ENCODE measurements around the gene GRIN1. TPM values are rescaled to one million over a fixed set of nuclear protein-coding genes. Genes with fewer than 3 reads are reported as not detected.
A peak's percentile ranks its signal among the peaks of the same experiment; 100 is the strongest.

The GRIN1 gene
- total RNA-seq, 2 experiments from 2014 or later, result 0.06 to 0.15 TPM

GRCh38 chr9:137095664-137096517 is 43.1 kb upstream of the GRIN1 start:
- POLR2A ChIA-PET, result interaction anchor here (0.6 to 0.7 kb wide), 2 partner anchors 9 to 143 kb away, joined by 3 read pairs; partner anchors contain the start of gene MAN1B1
- peak overlapping the region; percentile 4; the same call in 1 of the 2 replicates for H3K4me2 ChIP-seq (ENCODE audit: low read length)
- intact Hi-C loops (cut with micrococcal nuclease; ENCODE audit: unreplicated experiment), result no loop called here

DNA sequence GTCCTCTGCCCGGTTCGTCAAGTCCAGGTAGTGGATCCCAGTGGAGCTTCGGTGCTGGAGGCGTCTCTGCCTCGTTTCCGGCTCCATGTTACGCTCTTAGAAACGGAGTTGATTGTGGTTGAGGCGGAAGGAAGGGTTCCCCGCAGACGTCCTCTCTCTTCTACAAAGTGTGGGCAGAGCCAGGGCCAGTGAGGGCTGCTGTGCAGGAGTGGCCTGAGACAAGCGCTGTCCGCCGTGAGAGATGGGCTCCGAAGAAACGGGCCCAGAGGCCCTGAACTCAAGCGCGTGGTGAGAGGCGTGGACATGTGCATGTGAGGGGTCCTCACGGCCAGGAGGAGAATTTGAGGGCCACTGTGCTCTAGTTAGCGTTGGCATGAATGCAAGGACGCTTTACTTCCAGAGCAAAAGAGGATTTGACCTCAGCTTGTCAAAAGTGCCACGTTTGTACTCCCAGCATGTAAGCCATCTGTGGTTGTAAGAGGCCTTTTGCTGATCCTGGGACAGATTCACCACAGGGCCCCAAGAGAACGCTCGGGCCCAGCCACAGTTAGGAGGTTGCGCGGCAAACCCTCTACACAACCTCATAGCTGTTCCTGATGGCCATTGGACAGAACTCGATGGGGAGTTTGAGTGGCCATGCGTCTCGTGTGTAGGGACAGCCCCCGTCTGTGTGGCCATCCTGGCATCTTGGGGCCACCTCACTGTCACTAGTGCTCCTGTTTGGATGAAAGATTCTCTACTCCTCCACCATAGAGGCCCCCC is 42.0 kb upstream of the GRIN1 start:
- no TSS peak for BruUV-seq (replicated peaks)
- intact Hi-C loops (cut with micrococcal nuclease; ENCODE audit: unreplicated experiment), result no loop called here
- Histone ChIP-seq H3K9me3 (ENCODE audit: low read length) (peaks cover 4% of the 10 kb centered on the region), H3K4me2 (ENCODE audit: low read length) (no peak overlapping the region), H2AFZ (ENCODE audit: low read length) (no peak overlapping the region), H3K4me3 (ENCODE audit: low read depth, low read length, poor library complexity, severe bottlenecking) (no peak overlapping the region), H3K79me2 (ENCODE audit: insufficient read depth, low read depth, low read length) (no peaks in the 10 kb centered on the region), H3K9me2 (ENCODE audit: insufficient read depth, low read length) (no peaks in the 10 kb centered on the region), H3K27ac (ENCODE audit: low read depth, low read length, poor library complexity, severe bottlenecking) (no peak overlapping the region), H3K4me1 (ENCODE audit: insufficient read depth, low read length, poor library complexity, severe bottlenecking) (peaks cover 5% of the 10 kb centered on the region), H3K36me3 (ENCODE audit: insufficient read depth, low read length) (peaks cover 65% of the 10 kb centered on the region), H4K20me1 (ENCODE audit: insufficient read depth, low read length) (no peaks in the 10 kb centered on the region)
- TF ChIP-seq EZH2phosphoT487 (IDR thresholded peaks at IDR 0.05; ENCODE audit: borderline replicate concordance, low read depth, low read length), result no peak
- no peak for TF ChIP-seq CTCF (conservative IDR thresholded peaks at IDR 0.05; ENCODE audit: low read length)
- ChIA-PET CTCF (ENCODE audit: unreplicated experiment) (no interaction called here), POLR2A (interaction anchor here (0.6 kb wide), 1 partner anchor 64 kb away, joined by 3 read pairs; no protein-coding TSS in a partner anchor)
- DNase-seq (ENCODE audit: low spot score), result no peak

More at GRCh38 chr9:137095664-137096517, 43.1 kb upstream of the GRIN1 start:
- H3K79me2 ChIP-seq (ENCODE audit: insufficient read depth, low read depth, low read length), result no peaks in the 10 kb centered on the region
- H3K36me3 ChIP-seq (ENCODE audit: insufficient read depth, low read length), result peaks cover 58% of the 10 kb centered on the region
- CTCF ChIA-PET (ENCODE audit: unreplicated experiment), result no interaction called here
- no peaks in the 10 kb centered on the region for H3K9me3 ChIP-seq (ENCODE audit: low read length)
- TF ChIP-seq EZH2phosphoT487 (IDR thresholded peaks at IDR 0.05; ENCODE audit: borderline replicate concordance, low read depth, low read length) (no peak), CTCF (conservative IDR thresholded peaks at IDR 0.05; ENCODE audit: low read length) (peak; percentile 73)
- no peaks in the 10 kb centered on the region for H4K20me1 ChIP-seq (ENCODE audit: insufficient read depth, low read length)
- H2AFZ ChIP-seq (ENCODE audit: low read length), result no peak overlapping the region
- no peaks in the 10 kb centered on the region for H3K9me2 ChIP-seq (ENCODE audit: insufficient read depth, low read length)
- peaks cover 5% of the 10 kb centered on the region for H3K4me1 ChIP-seq (ENCODE audit: insufficient read depth, low read length, poor library complexity, severe bottlenecking)
- no peak overlapping the region for H3K4me3 ChIP-seq (ENCODE audit: low read depth, low read length, poor library complexity, severe bottlenecking)
- no peak overlapping the region for H3K27ac ChIP-seq (ENCODE audit: low read depth, low read length, poor library complexity, severe bottlenecking)
- peak; percentile 53 for DNase-seq (ENCODE audit: low spot score)
- no TSS peak for BruUV-seq (replicated peaks)
